Adrenal gland (tissue), 12 donors: ENCODE measurements around the gene RFLNA. TPM values are rescaled to one million over a fixed set of nuclear protein-coding genes. Genes with fewer than 3 reads are reported as not detected.

Experiments used
- DNase-seq, 7 donors: peaks; one replicate each; pipeline ENCODE4 v3.0.0-alpha.2; 2019 to 2020
- H3K27ac ChIP-seq, 5 donors: fragments of 200-600 bp; sonication (generic) in 4 of 5; 1 replicate in 3 of 5; 2 replicates in 2 of 5; pipeline versions ENCODE4 v1.5.1 to v1.8.0; 2016 to 2020; ENCODE audit warnings: mild to moderate bottlenecking in 1 of 5
- H3K27me3 ChIP-seq: fragments of 200-600 bp; 2 replicates; pipeline ENCODE4 v1.8.0; 2021
- H3K36me3 ChIP-seq, 2 donors: fragments of 200-600 bp; replicated peaks in 1 of 2; 1 replicate in 1 of 2; 2 replicates in 1 of 2; pipeline versions ENCODE4 v1.5.1 to v1.8.0; 2018 to 2022
- H3K4me1 ChIP-seq, 2 donors: fragments of 200-600 bp; replicated peaks in 1 of 2; 1 replicate in 1 of 2; 2 replicates in 1 of 2; pipeline versions ENCODE4 v1.5.1 to v1.8.0; 2018 to 2021
- H3K4me3 ChIP-seq, 4 donors: fragments of 200-600 bp; sonication (generic) in 3 of 4; one replicate each; pipeline ENCODE4 v1.5.1; 2016 to 2018
- H3K9me3 ChIP-seq, 3 donors: fragments of 200-600 bp; sonication (generic) in 1 of 3; replicated peaks in 1 of 3; 1 replicate in 2 of 3; 2 replicates in 1 of 3; pipeline versions ENCODE4 v1.5.1 to v1.8.0; 2016 to 2021
- POLR2A ChIP-seq, 2 donors: fragments of 450-650 bp; IDR thresholded peaks; one replicate each; pipeline ENCODE4 v1.6.1; 2017; ENCODE audit warnings: antibody characterized with exemption in 2 of 2, mild to moderate bottlenecking in 2 of 2, moderate library complexity in 1 of 2
- WGBS, 4 donors: extraction: QIAGEN DNeasy Blood & Tissue Kit in 2 of 4; methylation state at CpG; one replicate each; pipeline versions ENCODE4 v1.1.5 to v1.1.7; 2013 to 2017; 5-methylcytosine and 5-hydroxymethylcytosine counted together
- intact Hi-C, 2 donors: fragments of 100-400 bp; cut with DNase I; formaldehyde crosslinking; loops; one replicate each; pipeline versions ENCODE4 v1.14.1 to v1.15.0; 2022 to 2023
- polyA plus RNA-seq, 3 donors: library from polyadenylated mRNA; stranded (reverse); fragments of 200-250 nt in 2 of 3; fragments of 350-450 nt in 1 of 3; fragmentation: Illumina TruSeq in 1 of 3; extraction: RNeasy Lipid Tissue Mini Kit (QIAGEN cat#74804) in 1 of 3; gene quantifications; one replicate each; pipeline ENCODE4 v1.2.3, GENCODE V29; 2013 to 2014
- total RNA-seq, 9 donors: library from RNA; depleted of rRNA in 4 of 9; stranded (reverse); fragments of >200 nt in 4 of 9; fragments of 120-200 nt in 1 of 9; fragmentation: NEBNext Ultra II Directional in 1 of 9; extraction: Animal tissue kit (Norgen Biotek cat#: 25700) in 1 of 9; gene quantifications; one replicate each; pipeline versions ENCODE4 v1.1.0 to v1.2.4, GENCODE V29; 2013 to 2023
- TF ChIP-seq, protein P1 (sequence below), 6 experiments: fragments of 450-650 bp in 4 of 6; fragments of 200-600 bp in 2 of 6; sonication (generic) in 1 of 6; IDR thresholded peaks; 1 replicate in 5 of 6; 2 replicates in 1 of 6; pipeline versions ENCODE4 v1.5.1 to v1.8.0; 2016 to 2021; ENCODE audit warnings: antibody characterized with exemption in 6 of 6, mild to moderate bottlenecking in 2 of 6, moderate library complexity in 1 of 6
- donor health status: healthy with polysubstance abuse.
- donor health status: Bipolar disorder and iron deficiency.
- donor health status: DM: yes; HTN: yes; CAD: no.
- donor health status: DM: no; HTN: no; CAD: no.
- donor health status: DM: no; HTN: no; CAD: no.
- donor health status: DM: yes; HTN: yes; CAD: no.

Gene RFLNA
- total and polyA plus RNA-seq, 12 donors = 0.38 to 3.9 (median 1.4) TPM; not detected in 1

DNA sequence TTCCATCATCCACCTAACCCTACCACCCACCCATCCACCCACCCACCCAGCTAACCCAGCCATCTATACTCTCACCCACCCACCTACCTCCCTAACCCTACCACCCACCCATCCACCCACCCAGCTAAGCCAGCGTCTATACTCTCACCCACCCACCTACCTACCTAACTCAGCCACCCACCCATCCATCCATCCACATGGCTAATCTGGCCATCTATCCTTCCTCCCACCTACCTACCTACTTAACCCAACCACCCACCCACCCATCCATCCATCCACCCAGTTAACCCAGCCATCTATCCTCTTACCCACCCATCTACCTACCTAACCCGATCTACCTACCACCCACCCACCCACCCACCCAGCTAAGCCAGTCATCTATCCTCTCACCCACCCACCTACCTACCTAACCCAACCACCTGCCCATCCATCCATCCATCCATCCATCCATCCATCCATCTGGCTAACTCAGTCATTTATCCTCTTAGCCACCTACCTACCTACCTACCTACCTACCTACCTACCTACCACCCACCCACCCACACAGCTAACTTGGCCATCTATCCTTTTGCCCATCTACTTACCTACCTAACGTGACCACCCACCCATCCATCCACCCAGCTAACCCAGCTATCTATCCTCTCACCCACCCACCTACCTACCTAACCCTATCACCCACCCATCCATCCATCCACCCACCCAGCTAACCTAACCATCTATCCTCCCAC lies 44.1 kb downstream of the RFLNA start:
- no peaks in the 10 kb centered on the region for H3K27me3 ChIP-seq
- peaks cover 0 to 84% of the 10 kb centered on the region in 2 donors for H3K36me3 ChIP-seq
- no peaks in the 10 kb centered on the region for H3K4me1 ChIP-seq
- intact Hi-C loops = no loop called here
- H3K9me3 ChIP-seq = no peaks in the 10 kb centered on the region
- H3K4me3 ChIP-seq = no peak overlapping the region
- 94 to 97% (median 94%) methylated on average over 3 of the region's 3 CpGs for WGBS, 4 donors
- no peak overlapping the region for H3K27ac ChIP-seq
- DNase-seq = no peak
- no peak for TF ChIP-seq POLR2A (IDR thresholded peaks at IDR 0.05)
- TF ChIP-seq, protein P1, sequence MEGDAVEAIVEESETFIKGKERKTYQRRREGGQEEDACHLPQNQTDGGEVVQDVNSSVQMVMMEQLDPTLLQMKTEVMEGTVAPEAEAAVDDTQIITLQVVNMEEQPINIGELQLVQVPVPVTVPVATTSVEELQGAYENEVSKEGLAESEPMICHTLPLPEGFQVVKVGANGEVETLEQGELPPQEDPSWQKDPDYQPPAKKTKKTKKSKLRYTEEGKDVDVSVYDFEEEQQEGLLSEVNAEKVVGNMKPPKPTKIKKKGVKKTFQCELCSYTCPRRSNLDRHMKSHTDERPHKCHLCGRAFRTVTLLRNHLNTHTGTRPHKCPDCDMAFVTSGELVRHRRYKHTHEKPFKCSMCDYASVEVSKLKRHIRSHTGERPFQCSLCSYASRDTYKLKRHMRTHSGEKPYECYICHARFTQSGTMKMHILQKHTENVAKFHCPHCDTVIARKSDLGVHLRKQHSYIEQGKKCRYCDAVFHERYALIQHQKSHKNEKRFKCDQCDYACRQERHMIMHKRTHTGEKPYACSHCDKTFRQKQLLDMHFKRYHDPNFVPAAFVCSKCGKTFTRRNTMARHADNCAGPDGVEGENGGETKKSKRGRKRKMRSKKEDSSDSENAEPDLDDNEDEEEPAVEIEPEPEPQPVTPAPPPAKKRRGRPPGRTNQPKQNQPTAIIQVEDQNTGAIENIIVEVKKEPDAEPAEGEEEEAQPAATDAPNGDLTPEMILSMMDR (IDR thresholded peaks at IDR 0.05) = no peak

DNA sequence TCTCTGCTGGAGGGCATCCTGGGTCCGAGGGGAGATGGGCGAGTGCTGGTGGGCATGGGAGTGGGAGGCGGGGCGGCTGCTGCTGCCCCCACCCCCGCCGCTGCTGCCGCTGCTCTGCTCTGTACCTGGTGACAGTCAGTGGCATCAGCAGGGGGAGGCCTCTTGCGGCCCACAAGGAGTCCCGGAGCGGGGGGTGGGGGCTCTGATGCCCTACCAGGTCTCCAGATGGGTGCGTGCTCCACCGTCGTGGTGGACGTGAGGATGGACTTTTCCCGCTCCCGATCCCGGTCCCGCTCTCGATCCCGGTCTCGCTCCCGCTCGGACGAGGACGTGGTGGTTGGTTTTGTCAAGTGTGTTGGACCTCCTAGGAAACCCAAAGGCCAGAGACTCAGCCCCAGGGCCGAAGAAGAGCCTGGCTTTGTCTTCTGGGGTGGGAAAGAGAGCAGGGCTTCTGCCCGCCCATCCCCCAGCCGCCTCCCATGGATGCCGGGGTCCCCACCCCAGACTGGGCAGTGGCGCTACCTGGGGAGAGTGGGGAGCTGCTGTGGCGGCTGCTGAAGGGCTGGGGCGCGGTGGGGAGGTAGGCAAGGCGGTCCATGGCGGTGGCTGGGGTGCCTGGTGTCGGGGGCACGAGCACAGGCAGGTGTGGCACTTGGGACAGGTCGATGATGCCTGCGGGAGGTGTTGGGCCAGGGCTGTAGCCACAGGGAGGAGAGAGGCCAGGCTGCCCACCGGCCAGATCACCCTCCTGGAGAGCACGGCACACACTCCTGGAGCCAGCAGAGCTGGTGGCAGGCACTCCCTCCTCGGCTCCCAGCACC lies 45.4 kb downstream of the RFLNA start:
- H3K4me1 ChIP-seq = no peaks in the 10 kb centered on the region
- intact Hi-C loops = no loop called here
- H3K9me3 ChIP-seq = no peaks in the 10 kb centered on the region
- DNase-seq = no peak
- H3K4me3 ChIP-seq = no peak overlapping the region
- WGBS, 4 donors = 93 to 94% (median 93%) methylated on average over 28 to 42 of the region's 42 CpGs
- no peaks in the 10 kb centered on the region for H3K27me3 ChIP-seq
- peaks cover 0 to 84% of the 10 kb centered on the region in 2 donors for H3K36me3 ChIP-seq
- no peak for TF ChIP-seq POLR2A (IDR thresholded peaks at IDR 0.05)
- TF ChIP-seq, protein P1 (IDR thresholded peaks at IDR 0.05) = no peak
- H3K27ac ChIP-seq = no peak overlapping the region

DNA sequence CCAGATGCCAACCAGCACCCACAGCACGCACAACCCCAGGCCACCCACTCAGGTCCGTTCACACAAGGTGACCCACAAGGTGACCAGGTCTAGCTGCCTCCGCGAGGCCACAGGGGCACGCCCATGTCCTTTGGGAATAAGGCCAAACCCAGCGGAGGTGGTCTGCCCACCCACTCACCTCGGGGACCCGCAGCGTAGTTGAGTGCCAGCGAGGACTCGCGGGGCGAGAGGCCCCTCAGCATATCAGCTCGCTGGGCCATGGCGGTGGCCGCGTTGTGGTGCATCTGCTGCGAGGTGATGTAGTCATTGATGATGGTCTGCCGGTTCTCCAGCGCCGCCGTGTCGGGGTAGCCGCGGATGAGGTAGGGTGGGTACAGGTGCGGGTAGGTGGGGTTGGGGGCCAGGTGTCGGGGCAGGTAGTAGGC lies 46.8 kb downstream of the RFLNA start:
- WGBS, 4 donors = 90 to 96% (median 93%) methylated on average over 23 to 27 of the region's 27 CpGs
- no peaks in the 10 kb centered on the region for H3K4me1 ChIP-seq
- TF ChIP-seq, protein P1 (IDR thresholded peaks at IDR 0.05) = no peak
- no peak for TF ChIP-seq POLR2A (IDR thresholded peaks at IDR 0.05)
- peaks cover 0 to 84% of the 10 kb centered on the region in 2 donors for H3K36me3 ChIP-seq
- intact Hi-C loops = no loop called here
- H3K27me3 ChIP-seq = no peaks in the 10 kb centered on the region
- H3K27ac ChIP-seq = no peak overlapping the region
- no peak overlapping the region for H3K4me3 ChIP-seq
- H3K9me3 ChIP-seq = no peaks in the 10 kb centered on the region
- DNase-seq = no peak

DNA sequence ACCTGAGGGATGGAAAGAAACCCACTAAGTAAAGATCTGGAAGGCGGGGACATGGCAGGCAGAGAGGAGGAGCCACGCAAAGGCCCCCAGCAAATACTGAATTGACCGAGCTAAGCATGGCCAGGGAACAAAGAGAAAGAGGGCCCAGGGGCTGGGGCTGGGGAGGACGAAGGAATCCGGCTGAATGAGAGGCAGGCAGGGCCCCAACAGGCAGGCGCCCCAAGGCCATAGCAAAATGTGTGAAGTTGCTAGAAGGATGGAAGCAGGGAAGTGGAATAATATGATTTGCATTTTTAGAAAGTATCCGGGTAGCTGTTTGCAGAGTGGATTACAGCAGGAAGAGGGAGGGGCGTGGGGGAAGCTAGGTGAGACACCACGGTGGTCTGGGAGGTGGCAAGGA lies 49.1 kb downstream of the RFLNA start:
- no peaks in the 10 kb centered on the region for H3K4me1 ChIP-seq
- H3K27ac ChIP-seq = no peak overlapping the region
- DNase-seq = no peak
- TF ChIP-seq, protein P1 (IDR thresholded peaks at IDR 0.05) = no peak
- no peak for TF ChIP-seq POLR2A (IDR thresholded peaks at IDR 0.05)
- WGBS, 4 donors = 79 to 90% (median 85%) methylated on average over 9 of the region's 9 CpGs
- H3K36me3 ChIP-seq = peaks cover 0 to 93% of the 10 kb centered on the region in 2 donors
- H3K27me3 ChIP-seq = no peaks in the 10 kb centered on the region
- intact Hi-C loops = no loop called here
- no peaks in the 10 kb centered on the region for H3K9me3 ChIP-seq
- no peak overlapping the region for H3K4me3 ChIP-seq
